Activated T-cell treated with anti-CD3 and anti-CD28 coated beads, Interleukin-2, amount 50 U/mL, for 24 hours (primary cell): ENCODE results near the gene SSH2.

ENCODE experiments used
- DNase-seq: peaks from one replicate; pipeline ENCODE4 v3.0.0-alpha.2; 2020
- H3K27ac Mint-ChIP-seq: 2 replicates; pipeline ENCODE4 v1.8.0; 2020; ENCODE audit warnings: mild to moderate bottlenecking, mixed read lengths
- H3K27me3 Mint-ChIP-seq: 2 replicates; pipeline ENCODE4 v1.8.0; 2020; ENCODE audit warnings: mixed read lengths
- H3K36me3 Mint-ChIP-seq: 2 replicates; pipeline ENCODE4 v1.8.0; 2020; ENCODE audit warnings: low read depth, mixed read lengths
- H3K4me1 Mint-ChIP-seq: 2 replicates; pipeline ENCODE4 v1.8.0; 2020; ENCODE audit warnings: low read depth, mixed read lengths
- H3K4me3 Mint-ChIP-seq: 2 replicates; pipeline ENCODE4 v1.8.0; 2020; ENCODE audit warnings: mild to moderate bottlenecking, moderate library complexity, mixed read lengths
- H3K9me3 Mint-ChIP-seq: 2 replicates; pipeline ENCODE4 v1.8.0; 2020; ENCODE audit warnings: mixed read lengths

The SSH2 gene

GRCh38 chr17:29844339-29845048, 85.5 kb downstream of the SSH2 start:
- Mint-ChIP-seq H3K4me1 (peaks cover 3% of the 10 kb centered on the region), H3K27me3 (no peaks in the 10 kb centered on the region), H3K36me3 (peaks cover 10% of the 10 kb centered on the region), H3K4me3 (no peak overlapping the region), H3K9me3 (no peaks in the 10 kb centered on the region), H3K27ac (no peak overlapping the region)
- DNase-seq: no peak

DNA sequence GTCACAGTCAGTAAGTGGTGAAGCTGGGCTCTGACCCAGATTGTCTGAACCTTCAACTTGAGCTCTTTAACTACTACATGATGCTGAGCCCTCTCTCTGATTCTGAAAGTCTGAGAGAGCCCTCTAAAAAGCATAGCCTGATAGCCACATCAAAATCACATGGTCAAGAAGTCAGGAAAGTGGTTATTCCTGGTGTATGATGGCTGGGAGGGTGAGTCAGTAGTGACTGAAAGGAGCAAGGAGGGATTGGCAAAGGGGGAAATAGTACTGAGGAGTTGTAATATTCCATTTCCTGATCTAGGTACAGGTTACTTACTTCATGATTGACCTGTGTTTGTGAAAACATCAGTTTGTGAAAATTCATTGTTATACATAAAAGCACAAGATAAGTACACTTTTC, 89.1 kb downstream of the SSH2 start:
- H3K27ac Mint-ChIP-seq: no peak overlapping the region
- DNase-seq: no peak
- H3K9me3 Mint-ChIP-seq: no peaks in the 10 kb centered on the region
- peaks cover 3% of the 10 kb centered on the region for H3K36me3 Mint-ChIP-seq
- H3K4me3 Mint-ChIP-seq: no peak overlapping the region
- H3K4me1 Mint-ChIP-seq: peaks cover 3% of the 10 kb centered on the region
- no peaks in the 10 kb centered on the region for H3K27me3 Mint-ChIP-seq

GRCh38 chr17:29839656-29840055, 90.4 kb downstream of the SSH2 start:
- Mint-ChIP-seq H3K36me3 (no peaks in the 10 kb centered on the region), H3K27me3 (no peaks in the 10 kb centered on the region), H3K4me3 (no peak overlapping the region), H3K4me1 (no peaks in the 10 kb centered on the region), H3K27ac (no peak overlapping the region), H3K9me3 (no peaks in the 10 kb centered on the region)
- no peak for DNase-seq

- Mint-ChIP-seq H3K36me3 (no peaks in the 10 kb centered on the region), H3K4me1 (no peaks in the 10 kb centered on the region), H3K4me3 (no peak overlapping the region), H3K27ac (no peak overlapping the region), H3K27me3 (no peaks in the 10 kb centered on the region), H3K9me3 (no peaks in the 10 kb centered on the region)
- no peak for DNase-seq
Observed at GRCh38 chr17:29838961-29839360, 91.1 kb downstream of the SSH2 start.

GRCh38 chr17:29837531-29837930, 92.5 kb downstream of the SSH2 start:
- no peaks in the 10 kb centered on the region for H3K27me3 Mint-ChIP-seq
- H3K27ac Mint-ChIP-seq: no peak overlapping the region
- DNase-seq: no peak
- no peak overlapping the region for H3K4me3 Mint-ChIP-seq
- H3K9me3 Mint-ChIP-seq: no peaks in the 10 kb centered on the region
- H3K4me1 Mint-ChIP-seq: no peaks in the 10 kb centered on the region
- no peaks in the 10 kb centered on the region for H3K36me3 Mint-ChIP-seq

DNA sequence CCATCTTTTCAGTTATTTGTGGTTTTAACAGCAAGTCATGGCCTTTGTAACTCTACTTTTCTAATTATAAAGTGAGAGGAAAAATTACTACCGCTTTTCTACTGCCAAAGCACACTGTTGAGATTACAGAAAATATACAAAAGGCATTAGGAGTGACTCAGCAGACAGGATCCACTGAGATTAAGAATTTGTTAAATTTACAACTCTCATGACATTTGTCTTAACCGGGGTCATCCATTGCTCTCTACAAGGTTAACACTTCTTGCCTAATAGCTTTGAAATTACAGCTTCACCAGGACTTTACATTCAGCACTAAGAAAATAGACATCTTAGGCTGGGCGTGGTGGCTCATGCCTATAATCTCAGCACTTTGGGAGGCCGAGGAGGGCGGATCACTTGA, 93.4 kb downstream of the SSH2 start:
- Mint-ChIP-seq H3K27ac (no peak overlapping the region), H3K27me3 (no peaks in the 10 kb centered on the region), H3K36me3 (no peaks in the 10 kb centered on the region), H3K4me1 (no peaks in the 10 kb centered on the region), H3K9me3 (no peaks in the 10 kb centered on the region), H3K4me3 (no peak overlapping the region)
- no peak for DNase-seq

GRCh38 chr17:29835435-29836351, 94.3 kb downstream of the SSH2 start:
- Mint-ChIP-seq H3K27ac (no peak overlapping the region), H3K4me1 (peaks cover under 1% of the 10 kb centered on the region), H3K36me3 (no peaks in the 10 kb centered on the region), H3K27me3 (no peaks in the 10 kb centered on the region), H3K4me3 (no peak overlapping the region), H3K9me3 (no peaks in the 10 kb centered on the region)
- DNase-seq: no peak

GRCh38 chr17:29833801-29834200, 96.2 kb downstream of the SSH2 start:
- no peaks in the 10 kb centered on the region for H3K27me3 Mint-ChIP-seq
- no peak overlapping the region for H3K4me3 Mint-ChIP-seq
- H3K4me1 Mint-ChIP-seq: peaks cover 14% of the 10 kb centered on the region
- H3K36me3 Mint-ChIP-seq: no peaks in the 10 kb centered on the region
- no peak for DNase-seq
- H3K9me3 Mint-ChIP-seq: no peaks in the 10 kb centered on the region
- no peak overlapping the region for H3K27ac Mint-ChIP-seq

GRCh38 chr17:29828676-29829284, 101.2 kb downstream of the SSH2 start:
- Mint-ChIP-seq H3K27me3 (no peaks in the 10 kb centered on the region), H3K4me1 (peaks cover 41% of the 10 kb centered on the region), H3K27ac (peak overlapping the region; percentile 54), H3K9me3 (no peaks in the 10 kb centered on the region), H3K4me3 (no peak overlapping the region), H3K36me3 (no peaks in the 10 kb centered on the region)
- DNase-seq: no peak

GRCh38 chr17:29827179-29827578, 102.8 kb downstream of the SSH2 start:
- no peak overlapping the region for H3K27ac Mint-ChIP-seq
- no peak overlapping the region for H3K4me3 Mint-ChIP-seq
- no peaks in the 10 kb centered on the region for H3K9me3 Mint-ChIP-seq
- no peaks in the 10 kb centered on the region for H3K36me3 Mint-ChIP-seq
- H3K27me3 Mint-ChIP-seq: no peaks in the 10 kb centered on the region
- H3K4me1 Mint-ChIP-seq: peaks cover 41% of the 10 kb centered on the region
- DNase-seq: no peak

DNA sequence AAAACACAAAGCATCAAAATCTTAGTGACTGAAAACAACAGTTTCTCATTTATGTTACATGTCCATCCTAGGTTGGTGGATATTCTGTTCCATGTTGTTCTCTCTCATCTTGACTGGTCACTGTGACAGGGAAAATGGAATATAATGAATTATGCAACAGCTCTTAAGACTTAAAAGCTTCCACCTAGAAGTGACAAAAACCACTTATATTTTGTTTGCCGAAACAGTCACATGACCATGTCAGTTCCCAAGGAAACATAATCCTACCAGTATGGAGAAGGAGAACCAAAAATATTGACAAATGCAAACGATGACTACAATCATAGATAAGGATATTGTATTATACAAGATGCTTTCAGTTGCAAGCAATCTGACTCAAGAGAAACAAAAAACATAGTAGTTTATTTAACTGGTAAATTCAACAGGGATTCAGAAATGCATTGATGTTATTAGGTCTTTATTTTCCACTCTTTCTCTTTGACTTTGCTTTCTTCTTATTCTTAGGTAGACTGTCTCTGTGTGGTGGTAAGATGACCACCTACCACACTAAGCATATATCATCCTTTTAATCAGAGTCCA, 103.8 kb downstream of the SSH2 start:
- Mint-ChIP-seq H3K4me3 (no peak overlapping the region), H3K9me3 (no peaks in the 10 kb centered on the region), H3K4me1 (peaks cover 41% of the 10 kb centered on the region), H3K27me3 (no peaks in the 10 kb centered on the region), H3K36me3 (no peaks in the 10 kb centered on the region), H3K27ac (no peak overlapping the region)
- DNase-seq: no peak

DNA sequence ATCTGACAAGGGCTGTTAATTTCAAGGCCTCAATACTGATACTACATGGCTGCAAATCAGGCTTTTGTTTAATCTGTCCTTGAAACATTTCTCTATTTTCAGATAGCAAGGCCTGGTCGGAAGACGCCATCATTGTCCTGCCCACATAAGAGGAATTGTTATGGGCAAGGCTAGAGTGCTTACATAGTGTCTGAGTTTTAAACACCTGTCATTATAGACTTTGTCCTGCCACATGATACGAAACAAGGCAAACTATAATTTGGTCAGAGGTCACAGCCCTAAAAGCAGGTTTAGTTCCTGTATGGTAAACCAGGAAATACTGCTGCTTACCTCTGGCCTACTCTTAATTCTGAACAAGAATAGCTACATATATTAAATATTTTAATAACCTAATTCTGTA, 104.4 kb downstream of the SSH2 start:
- Mint-ChIP-seq H3K9me3 (no peaks in the 10 kb centered on the region), H3K36me3 (no peaks in the 10 kb centered on the region), H3K4me1 (peaks cover 40% of the 10 kb centered on the region), H3K27ac (no peak overlapping the region), H3K27me3 (no peaks in the 10 kb centered on the region), H3K4me3 (no peak overlapping the region)
- no peak for DNase-seq

DNA sequence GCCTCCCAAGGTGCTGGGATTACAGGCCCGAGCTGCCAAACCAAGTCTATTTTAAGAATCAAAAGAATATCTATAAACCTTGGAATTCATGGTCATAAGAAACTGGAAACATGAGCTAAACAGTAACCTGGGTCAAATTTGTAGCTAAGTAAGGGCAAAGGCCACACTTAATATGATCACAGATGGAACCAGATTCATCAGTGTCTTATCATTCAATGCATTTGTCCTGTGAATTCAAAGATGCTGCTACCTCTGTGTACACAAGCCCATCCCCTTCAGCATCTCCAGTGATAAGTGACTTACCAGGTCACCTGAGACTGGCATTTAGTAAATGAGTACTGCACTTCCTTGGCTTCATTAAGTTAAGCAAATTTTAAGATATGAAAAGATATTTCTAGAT, 108.1 kb downstream of the SSH2 start:
- no peak overlapping the region for H3K27ac Mint-ChIP-seq
- no peaks in the 10 kb centered on the region for H3K27me3 Mint-ChIP-seq
- DNase-seq: no peak
- no peak overlapping the region for H3K4me3 Mint-ChIP-seq
- no peaks in the 10 kb centered on the region for H3K9me3 Mint-ChIP-seq
- no peaks in the 10 kb centered on the region for H3K36me3 Mint-ChIP-seq
- H3K4me1 Mint-ChIP-seq: peaks cover 17% of the 10 kb centered on the region

GRCh38 chr17:29820425-29820824, 109.6 kb downstream of the SSH2 start:
- H3K27me3 Mint-ChIP-seq: no peaks in the 10 kb centered on the region
- DNase-seq: no peak
- H3K27ac Mint-ChIP-seq: no peak overlapping the region
- no peaks in the 10 kb centered on the region for H3K36me3 Mint-ChIP-seq
- H3K9me3 Mint-ChIP-seq: no peaks in the 10 kb centered on the region
- H3K4me1 Mint-ChIP-seq: peaks cover 7% of the 10 kb centered on the region
- no peak overlapping the region for H3K4me3 Mint-ChIP-seq
